Measurements from ENCODE around the gene CSNK1D. TPM values are rescaled to one million over a fixed set of nuclear protein-coding genes. Genes with fewer than 3 reads are reported as not detected.

The CSNK1D gene
- polyA plus RNA-seq, 1 donor from 2014 or later: 29.9 TPM

DNA sequence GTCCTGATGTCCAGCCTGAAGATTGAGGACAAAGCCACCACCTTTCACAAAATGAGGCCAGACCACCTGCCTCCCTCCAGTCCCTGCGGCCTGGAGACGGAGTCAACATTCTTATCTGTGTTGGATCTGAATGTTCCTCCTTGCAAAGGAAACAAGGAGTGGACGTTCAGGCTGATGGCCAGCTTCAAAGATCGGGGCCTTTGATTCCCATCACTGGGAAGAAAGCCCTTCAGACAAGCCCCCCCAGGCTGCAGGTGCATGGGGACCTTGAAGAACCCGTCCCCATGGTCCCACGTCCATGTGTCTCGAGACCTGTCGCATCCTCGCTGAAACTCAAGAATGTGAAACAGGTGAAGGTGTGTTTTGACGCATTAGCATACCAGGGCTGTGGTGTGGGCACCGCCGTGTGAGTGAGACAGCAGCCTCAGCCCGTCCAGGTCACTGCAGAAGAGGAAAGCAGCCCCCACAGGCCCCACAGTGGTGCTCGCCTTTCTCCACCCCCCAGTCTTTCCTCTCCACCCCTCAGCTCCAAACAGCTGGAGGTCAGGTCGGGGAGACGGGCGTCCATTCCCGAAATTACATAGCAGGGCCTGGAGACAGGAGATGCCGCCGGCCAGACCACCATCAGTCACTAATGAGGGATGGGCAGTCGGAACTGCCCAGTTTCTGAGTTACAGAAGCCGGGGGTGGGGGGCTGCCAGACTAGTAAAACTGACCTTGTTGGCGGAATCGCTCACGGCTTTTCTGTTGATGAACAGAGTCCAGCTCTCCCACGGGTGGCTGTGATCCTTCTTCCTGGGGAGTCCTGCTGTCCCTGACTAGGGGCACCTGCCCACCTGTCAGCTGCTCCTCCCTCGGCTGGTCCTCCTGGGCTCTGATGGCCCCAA is 877 bp upstream of the CSNK1D start:
- TF ChIP-seq EZH2 (IDR thresholded peaks at IDR 0.05; ENCODE audit: borderline replicate concordance, insufficient read depth, low read length, poor library complexity, severe bottlenecking): no peak
- TF ChIP-seq, protein P1, sequence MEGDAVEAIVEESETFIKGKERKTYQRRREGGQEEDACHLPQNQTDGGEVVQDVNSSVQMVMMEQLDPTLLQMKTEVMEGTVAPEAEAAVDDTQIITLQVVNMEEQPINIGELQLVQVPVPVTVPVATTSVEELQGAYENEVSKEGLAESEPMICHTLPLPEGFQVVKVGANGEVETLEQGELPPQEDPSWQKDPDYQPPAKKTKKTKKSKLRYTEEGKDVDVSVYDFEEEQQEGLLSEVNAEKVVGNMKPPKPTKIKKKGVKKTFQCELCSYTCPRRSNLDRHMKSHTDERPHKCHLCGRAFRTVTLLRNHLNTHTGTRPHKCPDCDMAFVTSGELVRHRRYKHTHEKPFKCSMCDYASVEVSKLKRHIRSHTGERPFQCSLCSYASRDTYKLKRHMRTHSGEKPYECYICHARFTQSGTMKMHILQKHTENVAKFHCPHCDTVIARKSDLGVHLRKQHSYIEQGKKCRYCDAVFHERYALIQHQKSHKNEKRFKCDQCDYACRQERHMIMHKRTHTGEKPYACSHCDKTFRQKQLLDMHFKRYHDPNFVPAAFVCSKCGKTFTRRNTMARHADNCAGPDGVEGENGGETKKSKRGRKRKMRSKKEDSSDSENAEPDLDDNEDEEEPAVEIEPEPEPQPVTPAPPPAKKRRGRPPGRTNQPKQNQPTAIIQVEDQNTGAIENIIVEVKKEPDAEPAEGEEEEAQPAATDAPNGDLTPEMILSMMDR (IDR thresholded peaks at IDR 0.05; ENCODE audit: poor library complexity, severe bottlenecking): no peak
- no peak for TF ChIP-seq SMC3 (conservative IDR thresholded peaks at IDR 0.05; ENCODE audit: poor library complexity)
- Histone ChIP-seq H3K4me3 (ENCODE audit: low read length) (peak overlapping the region; percentile 95), H3K9ac (ENCODE audit: low read length) (peak overlapping the region; percentile 98), H2AFZ (ENCODE audit: low read depth, low read length) (peak overlapping the region; percentile 95), H3K9me2 (ENCODE audit: insufficient read depth, low read length) (no peaks in the 10 kb centered on the region), H3K27me3 (ENCODE audit: insufficient read depth, low read depth, low read length) (no peaks in the 10 kb centered on the region), H3F3A (ENCODE audit: insufficient read depth, low read length, poor library complexity, severe bottlenecking) (no peaks in the 10 kb centered on the region), H4K20me1 (ENCODE audit: insufficient read depth) (peaks cover 16% of the 10 kb centered on the region), H3K9me3 (ENCODE audit: low read length) (no peaks in the 10 kb centered on the region), H3K4me2 (ENCODE audit: low read length) (peak overlapping the region; percentile 46), H3K27ac (ENCODE audit: low read length) (peak overlapping the region; percentile 26), H3K79me2 (replicated peaks; ENCODE audit: insufficient read depth, low read length) (peaks cover 33% of the 10 kb centered on the region), H3K36me3 (ENCODE audit: insufficient read depth, low read length) (no peaks in the 10 kb centered on the region)

DNA sequence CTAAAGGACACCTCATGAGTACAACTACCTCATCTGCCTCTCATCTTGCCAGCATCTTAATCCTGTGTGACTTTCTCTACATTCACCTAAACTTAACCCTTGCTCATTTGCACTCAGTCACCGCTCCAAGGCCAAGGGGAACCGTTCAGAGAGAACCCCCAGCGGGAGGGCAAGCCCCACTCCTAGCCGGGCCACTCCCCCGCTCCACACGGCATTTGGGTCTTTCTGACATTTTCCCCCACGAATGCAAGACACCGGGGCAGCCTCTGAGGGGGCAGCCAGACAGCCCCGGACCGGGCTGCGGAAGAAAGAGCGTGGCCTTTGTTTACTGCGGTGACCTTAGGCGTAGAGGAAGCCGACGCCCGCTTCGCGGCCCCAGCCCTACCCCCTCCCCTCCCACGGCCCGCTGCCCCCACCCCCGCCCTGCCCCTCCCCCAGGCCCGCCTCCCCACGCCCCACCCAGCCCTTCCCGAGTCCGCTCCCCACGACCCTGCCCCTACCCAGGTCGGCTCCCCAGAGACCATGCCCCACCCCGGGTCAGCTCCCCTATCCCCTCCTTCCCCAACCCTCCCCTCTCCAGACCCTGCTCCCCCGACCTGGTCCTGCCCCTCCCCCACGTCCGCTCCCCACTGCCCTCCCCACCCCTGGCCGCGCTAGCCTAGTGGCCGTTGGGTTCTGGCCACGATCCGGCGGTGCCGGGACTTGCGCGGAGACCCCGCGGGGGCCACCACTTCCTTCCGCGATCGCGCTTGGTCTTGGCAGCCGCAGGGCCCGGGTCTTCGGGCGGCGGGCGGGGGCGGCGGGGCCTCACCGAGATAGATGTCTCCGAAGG is 789 bp downstream of the CSNK1D start:
- no peak for TF ChIP-seq SMC3 (conservative IDR thresholded peaks at IDR 0.05; ENCODE audit: poor library complexity)
- TF ChIP-seq, protein P2, sequence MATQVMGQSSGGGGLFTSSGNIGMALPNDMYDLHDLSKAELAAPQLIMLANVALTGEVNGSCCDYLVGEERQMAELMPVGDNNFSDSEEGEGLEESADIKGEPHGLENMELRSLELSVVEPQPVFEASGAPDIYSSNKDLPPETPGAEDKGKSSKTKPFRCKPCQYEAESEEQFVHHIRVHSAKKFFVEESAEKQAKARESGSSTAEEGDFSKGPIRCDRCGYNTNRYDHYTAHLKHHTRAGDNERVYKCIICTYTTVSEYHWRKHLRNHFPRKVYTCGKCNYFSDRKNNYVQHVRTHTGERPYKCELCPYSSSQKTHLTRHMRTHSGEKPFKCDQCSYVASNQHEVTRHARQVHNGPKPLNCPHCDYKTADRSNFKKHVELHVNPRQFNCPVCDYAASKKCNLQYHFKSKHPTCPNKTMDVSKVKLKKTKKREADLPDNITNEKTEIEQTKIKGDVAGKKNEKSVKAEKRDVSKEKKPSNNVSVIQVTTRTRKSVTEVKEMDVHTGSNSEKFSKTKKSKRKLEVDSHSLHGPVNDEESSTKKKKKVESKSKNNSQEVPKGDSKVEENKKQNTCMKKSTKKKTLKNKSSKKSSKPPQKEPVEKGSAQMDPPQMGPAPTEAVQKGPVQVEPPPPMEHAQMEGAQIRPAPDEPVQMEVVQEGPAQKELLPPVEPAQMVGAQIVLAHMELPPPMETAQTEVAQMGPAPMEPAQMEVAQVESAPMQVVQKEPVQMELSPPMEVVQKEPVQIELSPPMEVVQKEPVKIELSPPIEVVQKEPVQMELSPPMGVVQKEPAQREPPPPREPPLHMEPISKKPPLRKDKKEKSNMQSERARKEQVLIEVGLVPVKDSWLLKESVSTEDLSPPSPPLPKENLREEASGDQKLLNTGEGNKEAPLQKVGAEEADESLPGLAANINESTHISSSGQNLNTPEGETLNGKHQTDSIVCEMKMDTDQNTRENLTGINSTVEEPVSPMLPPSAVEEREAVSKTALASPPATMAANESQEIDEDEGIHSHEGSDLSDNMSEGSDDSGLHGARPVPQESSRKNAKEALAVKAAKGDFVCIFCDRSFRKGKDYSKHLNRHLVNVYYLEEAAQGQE (IDR thresholded peaks at IDR 0.05; ENCODE audit: borderline replicate concordance): peak; percentile 27
- H3K27ac ChIP-seq (ENCODE audit: low read length): peak overlapping the region; percentile 90
- peak overlapping the region; percentile 88 for H2AFZ ChIP-seq (ENCODE audit: low read depth, low read length)
- no peaks in the 10 kb centered on the region for H3K9me2 ChIP-seq (ENCODE audit: insufficient read depth, low read length)
- peak overlapping the region; percentile 95 for H3K4me3 ChIP-seq (ENCODE audit: low read length)
- peak overlapping the region; percentile 98 for H3K9ac ChIP-seq (ENCODE audit: low read length)
- peaks cover 31% of the 10 kb centered on the region for H4K20me1 ChIP-seq (ENCODE audit: insufficient read depth)
- H3K36me3 ChIP-seq (ENCODE audit: insufficient read depth, low read length): no peaks in the 10 kb centered on the region
- H3K27me3 ChIP-seq (ENCODE audit: insufficient read depth, low read depth, low read length): no peaks in the 10 kb centered on the region
- H3K79me2 ChIP-seq (replicated peaks; ENCODE audit: insufficient read depth, low read length): peaks cover 49% of the 10 kb centered on the region
- no peaks in the 10 kb centered on the region for H3K9me3 ChIP-seq (ENCODE audit: low read length)
- H3F3A ChIP-seq (ENCODE audit: insufficient read depth, low read length, poor library complexity, severe bottlenecking): no peaks in the 10 kb centered on the region
- H3K4me2 ChIP-seq (ENCODE audit: low read length): peak overlapping the region; percentile 63

All from neural cell (in vitro differentiated cells).